Nephron progenitor cell (in vitro differentiated cells): Measurements from ENCODE around the gene RHOU.

Experiments used
- DNase-seq: peaks from one replicate; pipeline ENCODE4 v3.0.0; 2021
- H3K27ac Mint-ChIP-seq: 2 replicates; pipeline ENCODE4 v1.8.0; 2021; ENCODE audit warnings: mild to moderate bottlenecking, moderate library complexity, mixed read lengths
- H3K27me3 Mint-ChIP-seq: 2 replicates; pipeline ENCODE4 v1.8.0; 2021; ENCODE audit warnings: mild to moderate bottlenecking, low read depth, mixed read lengths; ENCODE audit not compliant: poor library complexity
- H3K36me3 Mint-ChIP-seq: 2 replicates; pipeline ENCODE4 v1.8.0; 2021; ENCODE audit warnings: low read depth, mixed read lengths
- H3K4me1 Mint-ChIP-seq: 2 replicates; pipeline ENCODE4 v1.8.0; 2021; ENCODE audit warnings: mixed read lengths
- H3K4me3 Mint-ChIP-seq: 2 replicates; pipeline ENCODE4 v1.8.0; 2021; ENCODE audit warnings: mild to moderate bottlenecking, moderate library complexity, mixed read lengths
- H3K9me3 Mint-ChIP-seq: 2 replicates; pipeline ENCODE4 v1.8.0; 2021; ENCODE audit warnings: mild to moderate bottlenecking, moderate library complexity, mixed read lengths
- CTCF ChIP-seq: fragments of 200-600 bp; sonication (generic); IDR thresholded peaks from 2 replicates; pipeline ENCODE4 v1.5.0; 2021; ENCODE audit warnings: antibody characterized with exemption

RHOU gene

GRCh38 chr1:228732426-228732825 lies 2.9 kb upstream of the RHOU start:
- no peaks in the 10 kb centered on the region for H3K36me3 Mint-ChIP-seq
- TF ChIP-seq CTCF, result no peak
- no peak overlapping the region for H3K4me3 Mint-ChIP-seq
- H3K4me1 Mint-ChIP-seq, result peaks cover 23% of the 10 kb centered on the region
- H3K27ac Mint-ChIP-seq, result no peak overlapping the region
- H3K9me3 Mint-ChIP-seq, result no peaks in the 10 kb centered on the region
- DNase-seq, result no peak
- peaks cover 17% of the 10 kb centered on the region for H3K27me3 Mint-ChIP-seq

DNA sequence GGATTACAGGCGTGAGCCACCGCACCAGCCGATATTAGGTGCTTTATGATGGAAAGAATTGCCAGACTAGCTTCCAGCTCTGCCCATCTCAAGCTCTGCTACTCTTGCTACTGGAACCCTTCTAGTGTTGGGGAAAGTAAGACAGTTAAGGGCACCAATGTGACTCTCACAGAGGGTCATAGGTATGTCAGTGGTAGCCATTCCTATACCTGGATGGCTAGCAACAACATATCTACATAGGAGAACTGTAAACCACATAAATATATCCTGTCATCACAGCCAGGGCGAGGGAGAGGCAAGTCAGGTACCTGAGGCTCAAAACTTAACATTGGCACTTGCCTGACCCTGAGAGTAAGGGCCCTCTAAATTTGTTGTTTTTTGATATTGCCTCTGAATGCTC lies 1.7 kb upstream of the RHOU start:
- Mint-ChIP-seq H3K4me1 (peaks cover 29% of the 10 kb centered on the region), H3K4me3 (no peak overlapping the region), H3K27me3 (peaks cover 17% of the 10 kb centered on the region), H3K27ac (no peak overlapping the region), H3K9me3 (no peaks in the 10 kb centered on the region), H3K36me3 (peaks cover 4% of the 10 kb centered on the region)
- TF ChIP-seq CTCF, result no peak
- DNase-seq, result no peak

GRCh38 chr1:228735871-228736586 lies 750 bp downstream of the RHOU start:
- no peaks in the 10 kb centered on the region for H3K9me3 Mint-ChIP-seq
- H3K27me3 Mint-ChIP-seq, result peaks cover 12% of the 10 kb centered on the region
- DNase-seq, result peak; percentile 49
- no peak for TF ChIP-seq CTCF
- peaks cover 53% of the 10 kb centered on the region for H3K4me1 Mint-ChIP-seq
- peaks cover 28% of the 10 kb centered on the region for H3K36me3 Mint-ChIP-seq
- H3K27ac Mint-ChIP-seq, result peak overlapping the region; percentile 96
- H3K4me3 Mint-ChIP-seq, result peak overlapping the region; percentile 98

GRCh38 chr1:228736844-228737445 lies 1.7 kb downstream of the RHOU start:
- Mint-ChIP-seq H3K9me3 (no peaks in the 10 kb centered on the region), H3K36me3 (peaks cover 34% of the 10 kb centered on the region), H3K27ac (peak overlapping the region; percentile 92), H3K4me1 (peaks cover 56% of the 10 kb centered on the region), H3K4me3 (peak overlapping the region; percentile 98), H3K27me3 (peaks cover 9% of the 10 kb centered on the region)
- no peak for TF ChIP-seq CTCF
- DNase-seq, result no peak

GRCh38 chr1:228737601-228738041 lies 2.3 kb downstream of the RHOU start:
- DNase-seq, result peak; percentile 41
- Mint-ChIP-seq H3K36me3 (peaks cover 41% of the 10 kb centered on the region), H3K4me3 (peak overlapping the region; percentile 98), H3K4me1 (peaks cover 62% of the 10 kb centered on the region), H3K27ac (peak overlapping the region; percentile 92), H3K9me3 (no peaks in the 10 kb centered on the region), H3K27me3 (peaks cover 9% of the 10 kb centered on the region)
- no peak for TF ChIP-seq CTCF

DNA sequence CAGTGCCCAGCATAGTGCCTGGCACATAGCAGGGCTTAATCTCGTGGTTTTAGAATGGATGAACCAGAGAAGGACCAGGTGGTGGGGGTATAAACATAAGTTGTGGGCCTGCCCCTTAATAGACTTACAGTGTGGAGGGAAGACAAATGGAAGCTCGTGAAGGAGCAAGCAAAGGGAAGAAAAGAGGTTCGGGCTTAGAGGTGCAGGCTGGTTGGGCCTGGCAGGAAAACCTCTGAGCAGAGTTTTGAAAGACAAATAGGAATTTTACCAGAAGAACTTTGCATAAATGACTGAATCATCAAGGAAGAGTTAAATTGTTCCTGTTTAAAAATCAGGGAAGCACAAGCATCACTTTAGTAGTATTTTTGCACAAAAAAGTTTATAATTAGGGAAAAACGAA lies 4.5 kb downstream of the RHOU start:
- Mint-ChIP-seq H3K9me3 (no peaks in the 10 kb centered on the region), H3K4me1 (peaks cover 57% of the 10 kb centered on the region), H3K4me3 (peak overlapping the region; percentile 16), H3K36me3 (peaks cover 60% of the 10 kb centered on the region), H3K27ac (no peak overlapping the region), H3K27me3 (peaks cover 5% of the 10 kb centered on the region)
- TF ChIP-seq CTCF, result no peak
- DNase-seq, result no peak
